Measurements from ENCODE around the gene VPS36.
"Not testable (repeated sequence)": the region's sequence is repeated elsewhere in the genome, so short reads cannot be mapped to it uniquely, and the experiment has no call there.

The VPS36 gene

GRCh38 chr13:52428295-52428694 is 22.1 kb downstream of the VPS36 start:
- no peak for DNase-seq

GRCh38 chr13:52421216-52421615 is 29.2 kb downstream of the VPS36 start:
- no peak for DNase-seq

- DNase-seq: no peak
These were observed 31.4 kb downstream of the VPS36 start for GRCh38 chr13:52419080-52419479.

GRCh38 chr13:52414963-52415362 is 35.5 kb downstream of the VPS36 start:
- DNase-seq: no peak

- no peak for DNase-seq
These were observed 36.4 kb downstream of the VPS36 start for GRCh38 chr13:52414051-52414450.

GRCh38 chr13:52412128-52412527 is 38.3 kb downstream of the VPS36 start:
- DNase-seq: no peak

- DNase-seq: no peak
These were observed 38.8 kb downstream of the VPS36 start for GRCh38 chr13:52411629-52412028.

- not testable (repeated sequence) for DNase-seq
These were observed 42.3 kb downstream of the VPS36 start for GRCh38 chr13:52408071-52408658.

- not testable (repeated sequence) for DNase-seq
These were observed 43.0 kb downstream of the VPS36 start for GRCh38 chr13:52407436-52407835.

GRCh38 chr13:52406629-52407028 is 43.8 kb downstream of the VPS36 start:
- DNase-seq: no peak

- no peak for DNase-seq
These were observed 44.5 kb downstream of the VPS36 start, which contains the start of gene THSD1 for GRCh38 chr13:52405767-52406494. TSS of gene THSD1 (minus strand) at chr13:52406172. CDS start at chr13:52402600, 3,572 bp downstream.

GRCh38 chr13:52405369-52405766 is 45.1 kb downstream of the VPS36 start:
- no peak for DNase-seq

GRCh38 chr13:52399708-52400107 is 50.7 kb downstream of the VPS36 start:
- no peak for DNase-seq

- DNase-seq: no peak
These were observed 51.4 kb downstream of the VPS36 start for GRCh38 chr13:52399046-52399445.

GRCh38 chr13:52395704-52396103 is 54.7 kb downstream of the VPS36 start:
- peak; percentile 69 for DNase-seq

- DNase-seq: peak; percentile 15
These were observed 55.8 kb downstream of the VPS36 start for GRCh38 chr13:52394586-52394985.

- peak; percentile 31 for DNase-seq
These were observed 56.7 kb downstream of the VPS36 start for GRCh38 chr13:52393572-52394357.

GRCh38 chr13:52387721-52388120 is 62.7 kb downstream of the VPS36 start:
- DNase-seq: no peak

- no peak for DNase-seq
These were observed 64.6 kb downstream of the VPS36 start for GRCh38 chr13:52385870-52386269.

GRCh38 chr13:52383366-52383765 is 67.1 kb downstream of the VPS36 start:
- DNase-seq: no peak

- no peak for DNase-seq
These were observed 72.1 kb downstream of the VPS36 start for GRCh38 chr13:52378312-52378711.

- no peak for DNase-seq
These were observed 72.5 kb downstream of the VPS36 start for GRCh38 chr13:52377898-52378297.

- DNase-seq: no peak
These were observed 75.5 kb downstream of the VPS36 start for GRCh38 chr13:52374873-52375411.

GRCh38 chr13:52374389-52374788 is 76.0 kb downstream of the VPS36 start:
- DNase-seq: no peak

All from inflammatory macrophage treated with lipopolysaccharide for 4 hours (primary cell).